NCI-H1105 (cell line): Measurements from ENCODE around the gene TTC27.

Experiments
- DNase-seq: peaks from one replicate; lab custom pipeline; 2025; lab: John Stamatoyannopoulos, UW

Gene TTC27

DNA sequence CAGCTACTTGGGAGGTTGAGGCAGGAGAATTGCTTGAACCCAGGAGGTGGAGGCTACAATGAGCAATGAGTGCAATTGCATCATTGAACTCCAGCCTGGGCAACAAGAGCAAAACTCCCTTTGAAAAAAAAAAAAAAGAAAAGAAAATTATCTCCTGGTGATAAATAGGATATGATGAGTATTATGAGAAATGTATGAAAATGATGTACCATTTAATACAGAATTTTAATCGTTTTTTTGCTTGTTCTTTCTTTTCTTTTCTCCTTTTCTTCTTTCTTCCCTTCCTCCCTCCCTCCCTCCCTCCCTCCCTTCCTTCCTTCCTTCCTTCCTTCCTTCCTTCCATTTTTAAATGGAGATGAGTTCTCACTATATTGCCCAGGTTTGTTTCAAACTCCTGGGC is 40.4 kb downstream of the TTC27 start:
- no peak for DNase-seq

DNA sequence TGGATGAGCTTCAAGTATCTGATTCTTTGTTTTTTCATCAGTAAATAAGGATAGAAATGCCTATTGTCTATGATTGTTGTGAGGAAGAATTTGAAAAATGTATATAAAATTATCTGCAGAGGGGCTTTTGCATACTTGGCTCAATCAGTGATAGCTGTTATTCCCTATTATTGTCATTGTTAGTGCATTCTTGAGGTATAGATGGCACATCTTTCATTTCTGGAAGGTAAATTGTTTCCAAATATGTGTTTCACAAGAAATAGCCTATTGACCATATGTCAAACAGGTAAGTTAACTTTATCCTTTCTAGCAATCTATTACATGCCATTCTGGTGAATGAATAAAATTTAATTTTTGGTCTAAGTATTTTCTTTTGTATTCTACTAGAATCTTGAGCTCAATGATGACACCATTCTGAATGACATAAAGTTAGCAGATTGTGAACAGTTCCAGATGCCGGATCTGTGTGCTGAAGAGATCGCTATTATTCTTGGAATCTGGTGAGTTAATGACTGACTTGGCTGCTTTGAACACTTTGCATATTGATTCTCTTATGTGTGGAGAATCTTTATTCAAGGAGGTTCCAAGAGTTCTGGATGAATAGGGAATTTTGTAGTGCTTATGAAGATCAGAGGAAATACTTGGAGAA is 44.2 kb downstream of the TTC27 start:
- no peak for DNase-seq

DNA sequence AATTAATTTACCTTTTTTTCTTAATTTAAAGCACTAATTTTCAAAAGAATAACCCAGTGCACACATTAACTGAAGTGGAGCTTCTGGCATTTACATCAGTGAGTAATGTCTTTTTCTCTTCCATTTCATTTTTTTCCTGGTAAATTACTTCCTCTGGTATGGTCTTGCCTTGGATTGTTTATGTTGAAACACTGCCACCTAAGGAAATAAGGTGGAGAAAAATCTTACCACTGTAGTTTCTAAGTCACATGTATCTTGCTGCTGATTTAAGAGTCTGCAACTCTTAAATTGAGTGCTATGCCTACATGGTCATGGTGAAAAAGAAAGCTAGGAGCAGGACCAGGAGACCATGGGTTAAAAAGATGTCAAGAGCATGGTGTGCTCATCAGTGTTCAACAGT is 51.0 kb downstream of the TTC27 start:
- DNase-seq, result no peak

DNA sequence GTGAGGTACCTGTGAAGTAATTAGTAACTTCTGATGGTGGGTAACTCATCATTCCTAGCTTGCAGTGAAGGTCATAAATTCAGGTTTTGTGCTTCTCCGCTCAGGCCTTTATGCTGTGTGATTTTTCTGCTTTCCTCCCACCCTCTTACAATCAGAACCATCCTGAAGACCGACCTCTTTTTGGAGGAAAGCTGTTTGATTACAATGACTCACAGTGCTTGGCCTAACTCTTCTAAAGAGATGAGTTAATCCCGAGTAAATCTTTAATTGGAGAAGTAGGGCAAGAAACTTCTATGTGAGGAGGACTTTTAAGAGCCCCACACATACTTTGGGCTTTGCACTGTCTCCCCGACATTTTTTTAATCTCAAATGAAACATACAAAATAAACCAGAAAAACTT is 53.1 kb downstream of the TTC27 start:
- DNase-seq, result no peak

DNA sequence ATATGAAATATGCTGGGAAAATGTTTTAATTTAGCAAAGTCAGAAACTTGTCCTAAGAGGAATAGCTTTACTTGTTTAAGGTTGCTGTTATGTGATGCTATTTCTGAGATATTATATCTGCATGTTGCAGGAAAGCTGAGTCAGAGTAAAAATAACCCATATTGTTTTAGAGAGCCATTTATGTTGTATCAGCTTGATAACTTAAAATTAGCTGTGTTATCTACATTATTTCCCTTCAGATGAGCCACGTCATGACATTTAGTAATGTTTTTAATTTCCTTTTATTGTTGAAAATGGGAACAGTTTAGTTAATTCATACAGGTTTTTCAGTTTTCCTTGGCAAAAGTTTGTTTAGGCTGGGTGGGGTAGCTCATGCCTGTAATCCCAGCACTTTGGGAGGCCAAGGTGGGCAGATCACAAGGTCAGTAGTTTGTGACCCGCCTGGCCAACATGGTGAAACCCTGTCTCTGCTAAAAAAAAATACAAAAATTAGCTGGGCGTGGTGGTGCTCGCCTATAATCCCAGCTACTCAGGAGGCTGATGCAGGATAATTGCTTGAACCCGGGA is 55.8 kb downstream of the TTC27 start:
- DNase-seq, result no peak

DNA sequence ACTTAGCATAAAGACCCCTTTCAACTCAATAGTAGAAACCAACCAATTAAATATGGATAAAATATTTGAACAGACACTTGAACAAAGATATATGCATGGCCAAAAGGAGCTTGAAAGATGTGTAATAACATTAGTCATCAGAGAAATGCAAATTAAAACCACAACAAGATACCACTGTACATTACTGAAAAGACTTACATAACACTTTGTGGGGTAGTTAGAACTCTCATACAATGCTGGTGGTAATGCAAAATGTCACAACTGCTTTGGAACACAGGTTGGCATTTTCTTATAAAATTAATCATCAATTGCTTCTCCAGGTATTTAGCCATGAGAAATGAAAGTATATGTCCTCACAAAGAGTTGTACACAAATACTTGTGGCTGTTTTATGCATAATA is 60.7 kb downstream of the TTC27 start:
- no peak for DNase-seq

DNA sequence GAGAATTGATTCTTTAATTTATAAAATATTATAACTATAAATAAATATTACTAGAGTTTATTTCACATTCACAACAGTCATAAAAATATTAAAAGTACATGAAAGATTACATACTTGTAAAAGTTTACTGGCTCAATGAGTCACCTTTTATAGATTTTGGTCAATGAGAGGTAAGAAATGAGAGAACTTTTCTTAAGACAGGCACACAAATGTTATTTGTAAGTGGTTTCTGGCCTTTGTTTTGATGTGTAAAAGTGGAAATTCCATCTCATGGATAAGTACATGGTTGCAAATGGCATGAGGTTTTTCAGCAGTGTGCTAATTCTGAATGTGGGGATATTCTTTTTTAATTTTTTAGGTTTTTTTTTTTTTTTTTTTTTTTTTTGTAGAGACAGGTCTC is 63.8 kb downstream of the TTC27 start:
- DNase-seq, result no peak

DNA sequence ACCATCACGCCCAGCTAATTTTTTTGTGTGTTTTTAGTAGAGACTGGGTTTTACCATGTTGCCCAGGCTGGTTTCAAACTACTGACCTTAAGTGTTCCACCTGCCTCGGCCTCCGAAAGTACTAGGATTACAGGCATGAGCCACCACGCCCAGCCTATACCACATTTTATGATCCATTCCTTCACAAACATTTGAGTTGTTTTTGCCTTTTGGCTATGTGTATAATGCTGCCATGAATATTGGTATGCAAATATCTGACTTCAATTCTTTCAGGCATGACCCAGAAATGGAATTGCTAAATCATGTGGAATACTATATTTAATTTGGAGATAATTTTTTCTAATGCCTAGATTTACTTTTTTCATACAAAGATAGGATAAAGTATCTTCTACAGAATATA is 68.6 kb downstream of the TTC27 start:
- no peak for DNase-seq

DNA sequence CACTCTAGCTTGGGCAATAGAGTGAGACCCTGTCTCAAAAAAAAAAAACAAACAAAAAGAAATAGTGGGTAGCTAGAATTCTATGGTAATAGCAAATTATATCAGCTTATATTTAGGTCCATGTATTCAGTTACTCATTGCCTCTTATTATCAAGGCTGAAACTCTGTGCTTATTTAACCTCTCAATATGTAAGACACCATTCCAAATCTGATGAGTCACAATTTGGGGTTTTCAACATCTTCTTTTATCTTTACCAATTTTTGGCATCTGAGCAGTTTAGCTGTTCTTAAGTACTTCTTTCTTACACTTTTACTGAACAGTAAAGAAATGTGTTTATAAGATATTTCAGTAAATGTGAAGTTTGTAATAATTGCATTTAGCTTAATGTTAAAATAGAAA is 69.3 kb downstream of the TTC27 start:
- no peak for DNase-seq

DNA sequence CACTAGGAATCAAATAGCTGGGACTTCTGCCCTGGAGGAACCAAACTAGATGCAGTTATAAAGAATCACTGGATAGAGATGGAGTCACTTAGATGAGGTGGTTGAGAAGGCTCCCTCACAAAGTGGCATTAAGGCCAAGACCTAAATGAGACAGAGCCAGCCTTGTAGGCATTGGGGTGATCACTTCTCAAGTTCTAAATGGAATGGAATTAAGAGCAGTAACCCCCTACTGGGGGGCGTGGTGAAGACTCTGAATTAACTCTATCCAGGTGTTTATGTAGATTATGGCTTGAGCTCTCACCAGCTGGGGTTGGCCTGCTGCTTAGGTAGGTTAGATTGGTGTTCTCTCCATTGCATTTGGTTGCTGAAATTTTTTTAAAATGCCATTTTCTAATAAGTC is 71.3 kb downstream of the TTC27 start:
- DNase-seq, result no peak

DNA sequence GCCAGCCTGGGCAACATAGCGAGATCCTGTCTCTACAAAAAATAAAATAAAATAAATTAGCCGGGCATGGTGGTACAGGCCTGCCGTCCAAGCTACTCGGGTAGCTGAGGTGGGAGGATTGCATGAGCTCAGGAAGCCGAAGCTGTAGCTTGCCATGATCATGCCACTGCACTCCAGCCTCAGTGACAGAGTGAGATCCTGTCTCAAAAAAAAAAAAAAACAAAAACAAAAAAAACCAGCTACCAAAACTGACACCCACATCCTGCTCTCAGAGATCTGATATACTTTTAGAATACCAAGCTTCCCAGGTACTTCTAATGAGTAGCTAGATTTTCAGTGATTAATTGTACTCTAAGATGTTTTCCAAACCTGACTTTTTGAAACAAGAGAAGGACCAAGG is 74.0 kb downstream of the TTC27 start:
- DNase-seq, result no peak

DNA sequence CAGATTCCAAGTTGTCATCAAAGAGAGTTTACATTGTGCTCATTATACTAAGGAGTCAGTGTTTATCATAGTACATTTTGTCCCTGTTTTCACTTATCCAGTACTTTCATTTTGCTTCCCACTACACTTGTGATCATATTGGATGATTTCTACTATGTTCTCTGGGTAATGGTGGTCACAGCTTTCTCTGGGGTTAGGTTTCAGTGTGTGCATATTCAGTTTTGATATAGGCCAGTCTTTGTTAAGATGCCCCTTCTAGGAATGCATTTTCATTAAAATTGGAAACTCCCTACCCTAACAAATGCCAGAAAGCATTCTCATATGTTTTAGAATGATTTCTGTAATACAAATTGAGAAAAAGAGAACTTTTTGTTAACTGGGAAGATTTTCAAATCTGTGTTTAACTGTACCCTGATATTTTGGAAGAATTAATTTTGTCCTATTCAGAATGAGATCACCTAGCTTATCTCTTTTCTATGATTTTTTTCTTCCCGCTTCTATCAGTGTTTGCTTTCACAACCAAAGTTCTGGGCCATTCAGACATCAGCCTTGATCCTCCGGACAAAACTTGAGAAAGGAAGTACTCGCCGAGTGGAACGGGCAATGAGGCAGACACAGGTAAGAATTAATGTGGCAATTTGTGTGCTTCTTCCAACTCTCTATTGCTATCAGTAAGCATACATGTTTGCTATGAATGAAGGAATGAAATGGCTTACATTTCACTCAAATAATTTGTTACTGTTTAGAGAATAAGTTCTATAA is 74.6 kb downstream of the TTC27 start:
- no peak for DNase-seq

DNA sequence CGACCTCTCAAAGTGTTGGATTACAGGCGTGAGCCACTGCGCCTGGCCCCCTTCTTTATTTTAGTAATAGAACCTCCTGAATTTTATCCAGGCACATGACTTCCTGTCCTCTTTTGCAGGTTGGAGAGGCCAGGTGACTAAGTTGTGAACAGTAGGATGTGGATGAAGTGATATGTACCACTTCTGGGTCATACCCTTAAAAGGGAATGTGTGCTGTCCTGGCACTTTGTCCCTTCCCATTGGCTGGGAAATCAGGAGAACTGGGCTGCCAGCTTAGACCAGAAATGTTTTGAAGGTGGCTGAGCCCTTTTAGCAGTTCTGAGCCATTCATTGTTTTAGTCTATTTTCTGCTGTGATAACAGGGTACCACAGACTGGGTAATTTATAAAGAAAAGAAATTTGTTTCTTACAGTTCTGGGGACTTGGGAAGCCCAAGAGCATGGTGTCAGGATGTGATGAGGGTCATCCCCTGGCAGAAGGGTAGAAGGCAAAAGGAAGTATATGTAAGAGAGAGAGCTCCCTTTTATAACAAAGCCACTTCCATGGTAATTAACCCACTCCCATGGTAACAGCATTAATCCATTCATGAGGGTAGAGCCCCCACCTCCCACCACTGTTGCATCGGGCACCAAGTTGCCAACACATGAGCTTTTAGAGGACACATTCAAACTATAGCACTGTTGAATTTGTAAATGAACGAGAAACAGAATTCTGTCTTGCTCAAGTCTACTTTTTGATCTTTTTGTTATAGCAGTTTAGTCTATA is 79.1 kb downstream of the TTC27 start:
- DNase-seq, result no peak

DNA sequence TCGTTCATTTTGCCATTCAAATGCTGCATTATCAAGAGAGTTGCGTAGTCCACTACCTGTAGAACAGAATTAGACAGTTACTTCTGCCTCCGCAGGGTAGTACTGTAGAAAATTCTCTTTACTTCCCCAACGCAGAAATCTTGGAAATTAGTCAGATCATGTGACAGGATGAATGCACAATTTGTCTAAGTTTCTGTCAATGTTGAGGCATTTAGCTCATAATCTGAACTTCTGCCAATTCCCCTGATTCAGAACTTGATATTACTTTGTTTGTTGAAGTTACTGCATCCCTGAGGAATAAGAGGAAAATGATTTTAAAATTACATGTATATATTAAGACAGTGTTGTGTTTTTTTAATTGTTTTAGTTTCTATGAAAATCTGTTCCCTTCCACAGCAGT is 83.4 kb downstream of the TTC27 start:
- DNase-seq, result no peak

DNA sequence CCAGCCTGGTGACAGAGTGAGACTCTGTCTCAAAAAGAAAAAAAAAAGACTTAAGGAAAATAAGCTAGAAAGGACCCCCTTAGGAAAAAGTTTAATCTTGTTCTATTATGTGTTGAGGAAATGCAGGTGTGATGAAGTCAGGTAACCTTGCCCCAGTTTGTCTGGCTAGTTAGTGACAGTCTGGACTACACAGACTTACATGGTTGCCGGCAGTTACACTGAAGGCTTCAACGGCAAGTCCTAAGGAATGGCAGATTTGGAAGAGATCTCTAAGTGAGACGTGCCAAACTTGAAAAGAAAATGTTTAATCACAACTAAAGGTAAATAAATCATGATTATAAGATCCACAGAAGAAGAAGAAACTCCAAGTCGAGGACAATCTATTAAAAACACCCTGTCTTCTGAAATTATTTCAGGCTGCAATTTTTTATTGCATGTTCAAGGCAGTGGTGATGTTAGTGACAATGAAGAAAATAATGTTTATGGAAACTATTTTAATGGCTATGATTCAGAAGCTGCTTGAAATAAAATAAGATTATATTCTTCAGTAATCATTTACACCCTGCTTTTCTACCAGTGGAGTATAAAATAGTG is 84.2 kb downstream of the TTC27 start:
- no peak for DNase-seq

DNA sequence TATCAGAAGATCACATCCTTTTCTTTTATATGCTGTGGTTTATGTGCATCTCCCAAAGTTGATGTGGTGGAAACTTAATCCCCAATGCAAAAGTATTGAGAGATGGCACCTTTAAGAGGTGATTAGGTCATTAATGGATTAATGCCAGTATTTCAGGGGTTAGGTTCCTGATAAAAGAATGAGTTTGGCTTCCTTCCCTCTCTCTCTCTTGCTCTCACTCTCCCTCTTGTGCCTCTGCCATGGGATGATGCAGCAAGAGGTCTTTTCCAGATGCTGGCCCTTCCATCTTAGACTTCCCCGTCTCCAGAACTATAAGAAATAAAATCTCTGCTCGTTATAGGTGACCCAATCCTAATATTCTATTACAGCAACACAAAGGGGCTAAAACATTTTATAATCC is 85.0 kb downstream of the TTC27 start:
- no peak for DNase-seq

DNA sequence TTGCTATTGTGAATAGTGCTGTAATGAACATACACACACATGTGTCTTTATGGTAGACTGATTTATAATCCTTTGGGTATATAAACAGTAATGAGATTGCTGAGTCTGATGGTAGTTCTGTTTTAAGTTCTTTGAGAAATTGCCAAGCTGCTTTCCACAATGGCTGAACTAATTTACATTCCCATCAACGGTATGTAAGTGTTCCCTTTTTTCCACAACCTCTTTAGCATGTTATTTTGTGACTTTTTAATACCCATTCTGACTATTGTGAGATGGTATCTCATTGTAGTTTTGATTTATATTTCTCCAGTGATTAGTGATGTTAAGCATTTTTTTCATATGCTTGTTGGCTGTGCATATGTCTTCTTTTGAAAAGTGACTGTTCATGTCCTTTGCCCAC is 86.7 kb downstream of the TTC27 start:
- no peak for DNase-seq

DNA sequence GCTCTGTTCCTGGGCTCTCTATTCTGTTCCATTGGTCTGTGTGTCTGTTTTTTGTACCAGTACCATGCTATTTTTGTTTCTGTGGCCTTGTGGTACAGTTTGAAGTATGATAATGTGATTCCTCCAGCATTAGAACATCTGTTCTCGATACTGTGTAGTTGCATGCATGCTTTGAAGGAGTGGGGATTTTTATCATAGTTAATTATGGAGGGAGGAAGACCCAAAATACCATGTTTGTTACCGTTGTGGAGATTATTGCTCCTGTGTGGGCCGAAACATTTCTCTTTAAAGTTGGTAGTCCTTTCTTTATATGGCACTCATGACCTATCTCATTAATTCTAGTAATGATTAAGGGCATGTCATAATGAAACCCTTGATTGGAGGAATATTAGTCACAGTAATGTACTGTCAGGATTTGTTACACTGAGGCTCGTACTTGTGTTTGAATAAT is 87.6 kb downstream of the TTC27 start:
- DNase-seq, result no peak

DNA sequence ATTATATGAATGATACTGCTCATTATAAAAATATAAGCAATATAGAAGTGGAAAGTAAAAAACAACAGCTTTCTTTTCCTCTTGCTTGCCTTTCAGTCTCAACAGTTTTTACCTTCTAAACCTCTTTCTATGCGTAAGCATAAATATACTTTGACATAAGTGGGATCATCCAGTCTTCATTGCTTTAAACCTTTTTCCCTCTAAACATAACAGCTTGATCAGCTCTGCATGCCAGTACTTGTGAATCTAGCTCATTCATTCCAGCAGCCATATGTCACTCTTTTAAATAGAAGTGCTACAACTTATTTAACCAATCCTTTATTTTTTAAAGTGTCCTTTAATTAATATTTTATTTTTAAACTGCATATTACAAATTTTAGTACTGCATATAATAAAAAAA is 88.1 kb downstream of the TTC27 start:
- no peak for DNase-seq

DNA sequence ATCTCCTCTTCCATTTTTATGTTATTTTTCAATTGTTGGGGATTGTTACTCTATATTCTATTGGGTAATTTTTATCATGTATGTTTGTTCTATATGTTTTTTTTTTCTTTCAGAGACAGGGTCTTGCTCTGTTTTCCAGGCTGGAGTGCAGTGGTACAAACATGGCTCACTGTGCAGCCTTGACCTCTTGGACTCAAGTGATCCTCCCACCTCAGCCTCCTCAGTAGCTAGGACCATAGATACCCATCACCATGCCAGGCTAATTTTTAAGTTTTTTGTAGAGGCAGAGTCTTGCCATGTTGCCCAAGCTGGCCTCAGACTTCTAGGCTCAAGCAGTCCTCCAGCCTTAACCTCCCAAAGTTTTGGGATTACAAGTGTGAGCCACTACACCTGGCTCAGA is 88.7 kb downstream of the TTC27 start:
- DNase-seq, result no peak

DNA sequence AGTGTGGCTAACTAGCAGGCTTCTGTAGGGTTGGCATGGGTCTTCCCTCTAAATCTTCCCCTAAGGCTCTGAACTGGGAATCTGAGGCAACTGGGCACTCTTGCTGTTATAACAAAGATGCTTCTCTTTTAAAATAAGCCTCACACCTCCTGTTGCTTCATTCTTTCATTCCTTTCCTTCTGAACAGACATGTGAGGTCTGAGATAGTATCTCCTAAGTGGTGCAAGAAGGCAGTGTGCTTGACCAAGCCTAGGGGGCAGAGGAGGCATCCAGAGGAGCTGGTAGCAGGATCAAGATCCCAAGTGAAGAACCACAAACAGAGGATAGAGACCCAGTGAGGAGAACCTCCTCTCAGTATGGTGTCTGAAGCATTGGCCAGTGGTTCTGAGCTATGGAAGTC is 90.9 kb downstream of the TTC27 start:
- no peak for DNase-seq

DNA sequence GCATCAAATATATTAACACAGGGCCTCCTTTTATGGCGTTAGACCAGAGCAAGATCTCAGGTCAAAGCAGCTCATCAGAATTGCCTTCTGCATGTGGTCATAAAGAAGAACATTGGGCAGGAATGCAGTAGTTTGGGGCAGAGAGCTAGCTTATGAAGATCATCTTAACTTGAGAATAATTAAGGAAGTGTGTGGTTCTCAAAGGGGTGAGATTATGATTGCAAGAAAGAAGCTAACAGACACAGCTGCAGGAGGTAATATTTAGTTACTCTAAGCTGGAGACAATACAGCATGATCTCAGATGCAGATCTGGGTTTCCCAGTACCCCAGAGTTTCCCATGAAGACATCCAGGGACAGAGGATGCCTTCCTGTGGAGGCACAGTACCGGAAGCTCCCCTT is 91.6 kb downstream of the TTC27 start:
- DNase-seq, result no peak
